ENCODE data around the gene PKP2.

Gene PKP2

DNA sequence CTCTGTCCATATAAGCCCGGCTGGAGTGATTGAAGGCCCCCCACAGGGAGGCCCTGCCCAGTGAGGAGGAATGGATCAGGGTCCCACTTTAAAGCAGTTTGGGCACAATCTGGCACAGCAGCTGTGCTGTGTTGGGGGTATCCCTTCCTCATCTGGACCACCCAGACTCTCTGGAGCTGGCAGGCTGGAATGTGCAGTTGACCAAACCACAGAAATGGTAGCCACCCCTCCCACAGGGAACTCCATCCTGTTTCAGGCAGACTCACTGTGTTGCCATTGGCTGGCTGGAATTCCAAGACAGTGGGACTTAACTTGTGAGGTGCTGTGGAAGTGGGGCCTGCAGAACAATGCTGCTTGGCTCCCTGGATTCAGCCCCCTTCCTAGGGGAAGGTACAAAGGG lies 87.4 kb downstream of the PKP2 start:
- no peak for DNase-seq

DNA sequence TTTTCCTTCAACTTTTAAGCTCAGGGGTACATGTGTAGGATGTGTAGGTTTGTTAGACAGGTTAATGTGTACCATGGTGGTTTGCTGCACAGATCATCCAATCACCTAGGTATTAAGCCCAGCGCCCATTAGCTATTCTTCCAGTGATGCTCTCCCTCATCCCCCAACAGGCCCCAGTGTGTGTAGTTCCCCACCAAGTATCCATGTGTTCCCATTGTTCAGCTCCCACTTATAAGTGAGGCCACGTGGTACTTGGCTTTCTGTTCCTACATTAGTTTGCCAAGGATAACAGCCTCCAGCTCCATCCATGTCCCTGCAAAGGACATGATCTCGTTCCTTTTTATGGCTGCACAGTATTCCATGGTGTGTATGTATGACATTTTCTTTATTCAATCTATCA lies 92.3 kb downstream of the PKP2 start:
- no peak for DNase-seq

DNA sequence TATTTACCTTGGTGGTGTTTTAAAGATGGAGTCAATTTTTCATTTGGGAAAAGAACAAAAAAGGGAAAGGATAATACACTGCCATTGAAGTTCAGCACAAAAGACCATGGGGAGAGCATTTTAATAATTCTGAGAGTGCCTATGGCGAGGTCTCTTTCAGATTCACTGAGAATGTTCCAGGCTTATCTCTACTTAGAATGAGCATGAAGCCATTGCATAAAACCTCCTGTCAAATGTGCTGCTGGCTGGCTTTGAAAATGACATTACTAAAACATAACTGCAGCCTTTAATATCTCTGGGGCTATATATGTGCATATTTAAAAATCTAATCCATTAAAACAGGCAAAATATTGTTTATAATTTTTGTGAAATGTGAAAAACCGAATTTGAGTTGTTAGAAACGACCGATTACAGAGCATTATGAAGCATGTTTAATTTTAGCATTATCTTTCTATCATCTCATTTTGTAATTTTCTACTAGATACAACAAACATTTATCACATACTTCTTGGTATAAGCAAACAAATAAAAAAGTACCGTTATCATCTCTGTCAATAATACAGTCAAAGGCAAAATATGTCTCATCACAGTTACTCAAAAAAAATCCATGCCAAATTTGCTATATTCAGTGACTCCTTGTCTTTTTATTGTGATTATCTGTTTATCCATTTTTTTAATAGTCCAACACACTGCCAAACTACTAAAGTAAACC lies 95.2 kb downstream of the PKP2 start:
- no peak for DNase-seq

DNA sequence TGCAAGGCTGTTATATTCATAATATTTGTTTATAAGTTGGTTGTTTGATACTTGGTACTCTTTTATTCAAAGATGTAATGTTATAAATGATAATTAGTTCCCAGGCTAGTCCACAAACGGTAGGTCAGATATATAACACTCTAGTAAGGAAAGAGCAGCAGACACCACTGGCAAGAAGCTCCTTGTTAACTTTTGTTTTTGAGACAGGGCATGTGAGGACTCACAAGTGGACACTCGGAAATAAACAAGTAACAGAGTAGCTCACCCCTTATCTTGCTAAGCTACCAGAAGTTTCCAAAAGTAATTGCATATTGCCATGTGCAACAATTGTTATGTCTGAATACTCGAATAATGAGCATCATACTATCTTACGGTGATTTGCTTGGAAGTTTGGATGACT lies 102.3 kb downstream of the PKP2 start:
- no peak for DNase-seq

DNA sequence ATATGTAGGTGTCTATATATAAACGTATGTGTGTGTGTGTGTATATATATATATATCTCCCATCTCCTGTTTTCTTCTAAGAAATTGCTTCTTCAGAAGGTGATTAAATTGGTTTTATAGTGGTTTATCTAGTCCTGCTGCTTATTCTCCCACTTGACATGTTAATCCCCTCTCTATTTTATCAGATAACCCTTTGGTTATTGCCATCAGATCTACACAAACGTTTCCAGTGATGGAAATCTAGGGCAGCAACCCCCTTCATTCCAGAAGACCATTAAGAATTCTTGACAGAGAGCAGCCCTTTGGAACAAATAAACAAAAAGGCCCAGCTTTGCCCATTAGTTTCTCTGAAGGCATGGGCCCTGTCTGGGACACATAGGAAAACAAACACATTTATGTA lies 106.7 kb downstream of the PKP2 start:
- DNase-seq, result no peak

DNA sequence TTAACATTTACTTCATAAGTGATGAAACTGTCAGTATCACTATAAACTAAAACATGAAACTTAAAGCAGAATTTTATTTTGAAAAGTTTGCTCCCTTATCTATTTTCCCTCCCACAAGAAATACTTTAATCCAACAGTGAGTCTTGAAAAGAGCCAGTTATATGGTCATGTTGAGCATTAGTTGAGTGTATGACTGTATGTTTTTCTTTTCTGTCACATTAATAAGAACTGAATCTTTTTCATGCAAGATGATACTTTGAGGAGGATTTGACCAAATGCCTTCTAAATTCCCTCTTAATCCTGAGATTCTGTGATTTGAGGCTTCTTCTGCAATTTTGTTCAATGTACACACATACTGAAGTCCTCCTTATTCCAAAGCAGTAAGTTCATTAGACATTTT lies 107.1 kb downstream of the PKP2 start:
- no peak for DNase-seq

DNA sequence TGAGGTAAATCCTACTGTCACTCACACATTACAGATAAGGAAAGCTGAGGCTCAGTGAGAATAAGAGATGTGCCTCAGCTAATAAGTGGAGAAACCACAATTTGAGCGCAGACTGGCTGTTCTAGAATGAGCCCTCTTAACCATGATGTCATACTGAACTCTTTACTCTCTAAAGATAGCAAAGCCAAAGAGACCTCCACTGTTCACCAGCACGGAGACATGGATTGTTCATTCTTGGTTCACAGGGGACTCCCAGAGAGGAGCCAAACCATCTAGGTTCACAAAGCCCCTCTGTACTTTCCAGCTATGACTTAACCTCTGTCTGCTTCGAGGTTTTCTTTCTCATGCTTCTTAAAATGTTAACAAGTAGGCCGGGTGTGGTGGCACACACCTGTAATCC lies 108.2 kb downstream of the PKP2 start:
- DNase-seq, result no peak

DNA sequence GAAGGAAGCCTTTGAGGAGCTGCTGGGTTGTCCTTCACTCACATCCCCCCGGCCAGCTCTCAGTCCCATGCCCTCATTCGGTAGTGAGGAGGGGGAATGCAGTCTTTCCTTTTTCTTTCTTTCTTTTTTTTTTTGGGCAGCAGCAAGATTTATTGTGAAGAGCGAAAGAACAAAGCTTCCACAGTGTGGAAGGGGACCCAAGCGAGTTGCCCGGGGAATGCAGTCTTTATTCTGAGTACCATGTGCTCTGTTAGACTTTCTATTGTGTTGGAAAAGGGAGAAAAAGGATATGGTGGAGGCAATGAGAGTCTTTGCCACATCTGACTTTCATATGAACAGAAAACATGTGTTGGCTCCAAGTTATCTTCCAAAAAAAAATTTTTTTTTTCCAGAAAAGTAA lies 111.0 kb downstream of the PKP2 start:
- no peak for DNase-seq

DNA sequence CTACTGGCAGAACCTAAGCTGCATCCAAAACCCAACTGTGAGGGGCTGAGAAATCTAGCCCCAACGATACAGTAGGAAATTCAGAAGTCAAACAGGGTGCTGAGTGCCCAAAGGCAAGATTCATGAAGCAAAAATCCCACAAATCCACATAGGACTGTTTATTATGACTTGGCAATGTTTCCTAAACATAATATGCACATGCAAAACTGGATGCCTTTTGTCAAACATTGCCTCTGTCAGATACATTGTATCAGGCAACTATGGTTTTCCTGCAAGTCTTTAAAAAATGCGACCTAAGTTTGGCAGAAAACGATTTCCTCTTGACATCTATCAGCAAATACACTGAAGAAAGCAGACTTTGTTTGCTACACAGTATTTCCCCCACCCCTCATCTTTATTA lies 113.5 kb downstream of the PKP2 start:
- DNase-seq, result no peak

DNA sequence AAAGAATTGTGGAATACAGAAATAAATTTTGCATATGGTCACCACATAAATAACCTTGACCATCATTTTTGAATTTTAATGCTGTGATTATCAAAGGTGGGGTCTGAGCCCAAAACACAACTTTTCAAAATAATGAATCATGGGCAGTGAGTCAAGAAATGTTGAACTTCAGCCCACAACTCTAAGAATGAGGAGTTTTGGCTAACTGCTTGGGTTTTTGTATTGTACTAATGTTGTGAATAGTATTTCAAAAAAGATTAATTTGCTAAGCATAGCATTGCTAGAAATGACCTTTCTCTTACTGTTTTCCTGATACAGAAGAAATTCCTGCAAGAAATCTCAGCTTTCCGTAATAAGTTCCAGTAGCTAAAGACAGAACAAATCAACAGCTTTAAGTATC lies 116.5 kb downstream of the PKP2 start:
- DNase-seq, result no peak

DNA sequence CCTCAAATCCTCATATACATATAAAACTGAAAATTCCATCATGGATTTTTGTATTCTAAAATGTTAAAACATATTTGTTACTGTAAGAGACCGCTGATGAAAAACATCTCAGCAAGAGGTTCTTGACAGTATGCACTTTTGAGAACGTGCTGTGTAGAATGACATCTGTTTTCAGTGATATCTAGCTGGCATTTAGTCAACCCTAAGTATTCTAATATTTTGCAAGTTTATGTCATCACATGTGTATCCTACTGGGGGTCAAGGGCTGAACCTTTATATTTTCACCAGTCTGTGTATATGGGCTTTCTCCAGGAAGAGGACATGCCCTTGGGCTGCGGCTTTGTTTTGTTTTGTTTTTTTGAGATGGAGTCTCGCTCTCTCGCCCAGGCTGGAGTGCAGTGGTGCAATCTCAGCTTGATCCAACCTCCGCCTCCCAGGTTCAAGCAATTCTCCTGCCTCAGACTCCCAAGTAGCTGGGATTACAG lies 118.8 kb downstream of the PKP2 start:
- DNase-seq, result no peak

DNA sequence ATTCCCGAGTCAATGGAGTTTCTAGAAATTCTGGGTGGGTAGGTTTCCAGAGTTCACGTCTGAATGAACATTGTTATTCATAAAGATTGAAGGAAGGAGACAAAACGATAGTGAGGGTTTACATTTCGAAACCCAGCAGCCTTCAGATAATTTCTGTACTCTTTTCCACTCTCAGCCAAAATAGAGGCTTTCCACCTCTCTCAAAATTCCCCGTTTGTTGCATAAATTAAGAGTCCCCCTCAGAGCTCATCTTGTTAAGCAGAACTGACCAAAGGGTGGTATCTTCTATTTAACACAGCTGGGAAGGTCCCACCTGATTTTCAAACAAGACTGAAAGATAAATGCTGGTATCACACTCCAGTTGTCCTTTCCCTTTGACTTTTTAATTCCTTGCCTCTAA lies 119.4 kb downstream of the PKP2 start:
- DNase-seq, result no peak

DNA sequence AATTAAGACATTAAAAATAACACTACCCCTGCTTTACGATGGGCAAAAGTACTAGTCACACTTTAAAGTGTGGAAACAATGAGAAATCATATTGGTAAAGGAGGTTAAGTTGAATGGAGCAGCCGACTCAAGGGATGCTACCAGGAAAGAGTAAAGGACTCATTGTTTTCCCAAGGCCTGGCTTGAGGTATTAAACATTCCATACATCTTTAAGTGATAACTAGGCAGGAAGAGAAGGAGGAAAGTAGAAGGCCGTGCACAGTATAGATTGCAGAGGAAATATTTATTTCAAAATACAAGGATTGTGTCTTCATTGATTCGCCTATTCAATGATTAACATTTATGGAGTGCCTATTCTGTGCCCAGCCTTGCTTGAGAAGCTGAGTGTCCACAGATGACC lies 120.3 kb downstream of the PKP2 start:
- no peak for DNase-seq

DNA sequence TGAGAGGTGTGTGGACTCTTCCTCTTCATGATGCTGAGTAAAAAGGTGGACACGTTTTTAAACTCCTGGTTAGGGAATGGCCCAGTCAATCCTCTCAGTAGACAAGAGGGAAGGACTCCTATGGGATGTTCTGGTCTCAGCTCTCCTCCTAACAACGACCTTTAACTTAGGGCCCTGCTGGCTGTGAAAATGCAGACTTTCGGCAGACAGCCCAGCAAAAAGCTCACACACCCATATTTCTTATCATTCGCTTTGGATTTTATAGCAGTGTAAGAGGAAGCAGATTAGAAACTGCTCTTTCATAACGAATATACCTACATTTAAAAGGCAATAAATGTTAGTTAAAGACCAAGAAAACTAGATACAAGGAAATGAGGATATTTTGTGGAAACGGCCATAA lies 122.9 kb downstream of the PKP2 start:
- DNase-seq, result no peak

DNA sequence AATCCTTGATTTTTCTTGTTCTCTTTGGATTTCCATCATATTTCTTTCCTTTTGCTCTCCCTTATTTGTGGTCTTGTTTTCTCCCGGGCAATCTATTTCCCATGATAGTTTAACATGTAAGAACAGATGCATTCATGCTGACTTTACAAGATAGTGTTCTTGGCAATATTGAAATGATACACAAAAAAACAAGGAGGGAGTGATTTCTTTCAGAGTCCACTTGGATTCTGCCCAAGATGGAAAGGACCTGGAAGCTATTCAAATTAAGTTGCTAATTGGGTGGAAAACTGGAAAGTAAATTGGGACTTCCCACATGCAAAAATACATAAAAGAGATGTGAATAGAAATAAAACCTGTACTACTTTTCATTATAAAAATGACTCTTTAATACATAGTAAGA lies 126.4 kb downstream of the PKP2 start:
- no peak for DNase-seq

DNA sequence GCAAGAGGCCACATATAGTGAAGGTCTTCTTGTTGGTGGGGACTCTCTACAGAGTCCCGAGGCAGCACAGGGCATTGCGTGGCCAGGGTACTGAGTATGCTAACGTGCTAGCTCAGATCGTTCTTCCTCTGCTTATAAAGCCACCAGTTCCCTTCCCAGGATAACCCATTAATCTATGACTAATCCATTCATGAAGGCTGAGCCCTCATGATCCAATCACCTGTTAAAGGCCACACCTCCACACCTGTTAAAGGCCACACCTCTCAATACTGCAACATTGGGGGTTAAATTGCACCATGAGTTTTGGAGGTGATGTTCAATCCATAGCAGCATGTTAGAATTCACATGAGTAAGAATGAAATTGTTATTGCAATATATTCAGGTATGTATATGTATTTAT lies 128.1 kb downstream of the PKP2 start:
- DNase-seq, result no peak

DNA sequence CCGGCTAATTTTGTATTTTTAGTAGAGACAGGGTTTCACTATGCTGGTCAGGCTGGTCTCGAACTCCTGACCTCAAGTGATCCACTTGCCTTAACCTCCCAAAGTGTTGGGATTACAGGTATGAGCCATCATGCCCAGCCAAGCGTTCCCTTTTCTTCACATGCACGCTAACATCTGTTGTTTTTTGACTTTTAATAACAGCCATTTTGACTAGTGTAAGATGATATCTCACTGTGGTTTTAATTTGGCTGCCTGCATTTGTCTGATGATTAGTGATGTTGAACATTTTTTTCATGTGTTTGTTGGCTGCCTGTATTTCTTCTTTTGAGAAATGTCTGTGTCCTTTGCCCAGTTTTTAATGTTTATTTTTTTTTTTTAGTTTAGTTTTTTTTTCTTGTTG lies 130.7 kb downstream of the PKP2 start:
- DNase-seq, result no peak

DNA sequence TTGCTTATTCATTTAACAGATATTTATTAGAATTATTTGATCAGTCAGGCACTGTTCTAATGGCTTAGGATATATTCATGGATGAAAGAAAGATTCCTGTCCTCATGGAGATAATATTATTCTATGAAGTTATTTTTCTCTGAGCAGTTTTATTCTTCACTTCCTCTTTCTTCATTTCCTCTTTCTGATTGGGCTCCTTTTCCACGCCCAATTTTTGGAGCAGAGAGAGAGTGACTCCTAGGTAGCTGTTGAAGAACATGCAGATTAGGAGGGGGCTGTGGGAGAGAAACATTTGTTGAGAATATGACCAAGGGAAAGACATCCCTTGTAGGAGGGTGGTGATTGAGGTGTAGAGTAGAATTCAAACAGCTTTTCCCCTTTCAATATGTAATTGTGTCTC lies 134.9 kb downstream of the PKP2 start:
- no peak for DNase-seq

DNA sequence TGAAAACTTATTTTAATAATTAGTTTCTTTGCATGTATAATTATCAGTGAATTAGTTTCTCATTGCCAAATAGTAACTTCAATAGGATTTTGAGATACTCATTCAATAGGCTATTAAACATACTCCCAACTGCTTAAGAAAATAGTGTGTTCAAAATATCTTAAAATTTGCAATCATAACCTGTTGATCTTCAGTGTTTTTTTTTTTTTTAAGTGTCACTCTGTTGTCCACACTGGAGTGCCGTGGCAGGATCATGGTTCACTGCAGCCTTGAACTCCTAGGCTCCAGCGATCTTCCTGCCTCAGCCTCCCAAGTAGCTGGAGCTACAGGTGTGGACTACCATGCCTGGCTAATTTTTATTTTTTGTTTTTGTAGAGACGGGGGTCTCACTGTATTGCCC lies 139.4 kb downstream of the PKP2 start:
- DNase-seq, result no peak

DNA sequence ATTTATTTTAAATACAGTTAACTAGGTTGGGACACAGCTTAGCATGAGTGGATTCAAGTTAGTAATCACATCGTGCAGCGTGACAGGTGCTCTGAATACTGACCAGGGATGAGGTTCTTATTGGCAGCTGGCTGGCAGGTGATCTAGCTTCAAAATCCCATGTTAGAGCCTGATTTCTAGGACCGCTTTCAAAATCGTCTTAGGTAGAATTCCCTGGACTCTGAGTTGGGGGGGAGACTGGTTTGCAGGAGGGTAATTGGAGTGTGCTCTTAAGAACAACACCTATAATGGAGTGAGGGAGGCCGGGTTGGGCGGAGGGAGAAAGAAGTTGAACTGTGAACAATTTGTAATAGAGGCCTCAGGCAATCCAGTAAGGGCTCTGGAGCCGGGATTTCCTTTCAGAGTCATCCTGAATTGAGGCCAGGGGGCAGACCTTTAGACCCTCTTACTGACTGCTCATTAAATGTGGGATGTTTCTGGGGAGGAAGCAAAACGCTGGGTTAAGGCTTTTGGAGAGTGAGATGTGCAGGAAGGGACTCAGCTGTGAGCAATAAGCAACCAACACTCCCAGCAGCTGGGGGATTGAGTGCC lies 140.0 kb downstream of the PKP2 start:
- DNase-seq, result peak; percentile 29

DNA sequence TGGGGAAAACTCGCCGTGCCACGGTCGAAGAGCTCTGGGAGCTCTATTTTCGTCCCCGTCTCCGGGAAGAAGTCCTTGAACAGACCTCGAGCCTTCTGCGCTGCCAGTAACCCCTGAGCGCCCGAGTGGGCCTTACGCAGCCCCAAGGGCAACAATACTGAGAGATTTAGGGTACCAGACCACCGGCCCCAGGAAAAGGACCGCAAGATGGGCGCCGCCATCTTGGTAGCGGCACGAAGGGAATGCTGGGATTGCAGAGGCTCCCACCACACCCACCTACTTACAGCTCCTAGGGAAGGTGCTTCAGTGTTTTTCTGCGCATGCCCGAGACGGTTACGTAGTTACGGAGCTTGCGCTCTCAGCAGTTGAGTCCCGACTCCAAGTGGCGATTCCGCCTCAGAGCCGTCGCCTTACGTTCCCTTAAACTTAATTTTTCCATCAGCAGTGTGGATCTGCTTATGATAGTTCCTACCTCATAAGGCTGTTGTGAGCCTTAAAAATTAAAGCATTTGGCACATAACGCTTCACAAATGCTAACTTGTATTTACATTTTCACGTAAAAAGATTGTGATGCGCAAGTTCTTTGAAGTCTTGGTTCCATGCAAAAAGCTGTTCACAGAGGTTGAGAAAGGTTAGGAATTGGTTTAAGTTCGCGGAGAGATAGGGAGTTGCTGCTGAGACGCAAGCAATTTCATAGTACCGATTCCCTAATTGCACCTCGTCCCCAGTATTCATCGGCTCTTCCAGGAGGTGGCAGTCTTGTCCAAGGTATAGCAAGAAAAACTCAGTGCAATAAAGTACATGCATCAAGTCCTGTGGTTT lies 140.7 kb downstream of the PKP2 start, which contains the start of gene YARS2:
YARS2 (minus strand) TSS at position 244 of the 822 bp plus-strand sequence; CDS start at position 221, 23 bp downstream.
- peak; percentile 95 for DNase-seq

DNA sequence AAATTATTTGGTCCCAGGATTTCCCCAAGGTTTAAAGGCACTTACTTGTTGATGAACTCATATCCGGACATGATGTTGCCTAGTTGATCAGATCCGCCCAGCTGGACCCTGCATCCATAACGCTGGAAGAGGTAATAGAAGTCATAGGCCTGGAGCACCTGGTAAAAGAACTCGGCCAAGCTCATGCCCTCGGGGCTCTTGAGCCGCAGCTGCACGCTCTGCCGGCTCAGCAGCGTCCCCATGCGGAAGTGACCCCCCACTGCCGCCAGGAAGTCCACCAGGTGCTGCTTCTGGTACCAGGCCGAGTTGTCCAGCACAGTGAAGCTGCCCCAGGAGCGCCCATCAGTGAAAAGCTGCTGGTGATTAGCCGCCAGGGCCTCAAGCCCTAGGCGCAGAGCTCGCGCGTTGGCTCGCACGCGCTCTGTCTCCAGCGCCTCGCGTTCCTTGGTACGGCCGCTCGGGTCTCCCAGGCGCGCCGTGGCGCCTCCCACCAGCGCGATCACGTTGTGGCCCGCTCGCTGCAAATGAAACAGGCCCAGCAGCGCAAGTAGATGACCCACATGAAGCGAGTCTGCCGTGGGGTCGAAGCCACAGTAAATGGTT lies 141.4 kb downstream of the PKP2 start:
- peak; percentile 83 for DNase-seq

DNA sequence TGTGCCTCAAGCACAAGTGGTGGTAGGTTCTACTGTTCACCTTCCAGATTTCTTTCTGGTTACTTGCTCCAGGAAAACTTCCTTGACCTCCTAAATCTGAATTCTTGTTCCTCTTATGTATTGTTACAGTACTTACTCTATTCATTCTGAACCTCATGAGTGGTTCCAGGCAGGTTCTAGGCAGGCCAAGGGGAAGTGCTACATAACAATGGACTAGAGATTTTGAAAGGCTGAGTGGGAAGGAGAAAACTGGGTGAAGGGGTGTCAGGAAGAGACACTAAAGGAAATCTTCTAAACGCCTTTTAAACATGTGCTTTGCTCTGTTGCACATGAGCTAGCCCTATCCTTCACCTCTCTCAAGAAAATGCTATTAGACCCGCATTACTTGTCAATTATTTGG lies 142.5 kb downstream of the PKP2 start:
- DNase-seq, result no peak

DNA sequence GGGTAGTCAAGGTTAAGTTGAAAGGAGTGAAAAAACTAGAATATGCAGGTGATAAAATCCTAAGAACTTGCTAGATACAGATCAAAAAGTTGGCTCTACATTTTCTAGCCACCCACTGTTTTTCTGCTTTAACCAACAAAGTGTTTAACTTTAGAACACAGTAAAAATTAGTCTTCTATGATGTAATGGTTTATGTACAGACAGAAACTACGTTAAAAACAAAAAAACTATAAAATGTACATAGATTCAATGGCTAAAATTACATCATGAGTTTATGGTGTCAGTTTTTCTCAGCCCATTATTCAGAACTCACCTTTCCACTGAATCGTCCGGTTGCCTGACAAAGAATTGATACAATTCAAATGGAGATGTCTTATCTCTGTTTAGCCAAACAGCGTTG lies 143.0 kb downstream of the PKP2 start:
- no peak for DNase-seq

Data from right hindlimb (tissue), 1 donor.